ENCODE results near the gene CEP43.

CEP43 gene

DNA sequence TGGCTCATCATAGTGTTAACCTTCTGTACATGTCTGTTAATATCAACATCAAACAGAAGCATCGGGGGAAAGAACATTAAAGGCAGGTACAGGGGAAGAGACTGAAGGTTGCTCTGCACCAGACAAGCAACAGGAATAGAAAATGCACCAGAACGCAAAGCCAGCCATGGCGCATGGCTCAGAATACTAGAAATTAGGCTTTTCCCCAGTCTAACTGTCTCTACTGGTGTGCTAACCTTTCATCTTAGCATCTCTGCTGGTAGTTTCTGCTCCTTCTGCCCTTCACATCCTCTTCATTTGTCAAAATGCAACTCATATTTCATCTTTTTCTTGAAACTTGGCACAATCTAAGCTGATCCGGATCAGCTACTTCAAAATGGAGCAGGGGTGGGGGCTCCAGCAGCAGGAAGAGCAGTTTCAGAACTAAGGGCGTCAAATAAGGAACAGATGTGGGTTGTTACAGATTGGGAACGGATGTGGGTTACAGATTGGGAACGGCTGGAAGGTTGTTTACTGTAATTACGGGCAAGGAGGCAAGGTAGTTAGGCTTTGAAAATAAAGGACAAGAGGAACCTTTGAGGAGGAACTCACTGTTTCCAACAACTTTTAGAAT is 29.7 kb upstream of the CEP43 start:
- DNase-seq = no peak

DNA sequence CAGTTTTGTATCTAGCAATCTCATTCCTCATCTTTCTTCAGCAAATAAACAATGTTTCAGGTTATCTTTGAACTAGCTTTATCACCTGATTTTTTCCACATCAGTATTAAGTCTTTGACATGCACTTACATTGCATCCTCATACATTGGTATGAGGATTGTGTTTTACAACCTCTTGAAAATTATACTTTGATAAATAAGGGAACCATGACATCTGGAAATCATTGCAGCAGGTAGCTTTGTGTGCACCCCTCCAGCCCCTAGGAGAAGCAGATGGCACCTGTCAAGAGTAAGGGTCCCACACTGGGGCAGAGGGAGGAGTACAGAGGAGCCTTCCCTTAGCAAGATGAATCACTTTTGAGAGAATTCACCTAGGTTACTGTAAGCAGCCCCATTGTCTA is 29.1 kb upstream of the CEP43 start:
- no peak for DNase-seq

GRCh38 chr6:166970776-166971175 is 28.4 kb upstream of the CEP43 start:
- DNase-seq = no peak

DNA sequence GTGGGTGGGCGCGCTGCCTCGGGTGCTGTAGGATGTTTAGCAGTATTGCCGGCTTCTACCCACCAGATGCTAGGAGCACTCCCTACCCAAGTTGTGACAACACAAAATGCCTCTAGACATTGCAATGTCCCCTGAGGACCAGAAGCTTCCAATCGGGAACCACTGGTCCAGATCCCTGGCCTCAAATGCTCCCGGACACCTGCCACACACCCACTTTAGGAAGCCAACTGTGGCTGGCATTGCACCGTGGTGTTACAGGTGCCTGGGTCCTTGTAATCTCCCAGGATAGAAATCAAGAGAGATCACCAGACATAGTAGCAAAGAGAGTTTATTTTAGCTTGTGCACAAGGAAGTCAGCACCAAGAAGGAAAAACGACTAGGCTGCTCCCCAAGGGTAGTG is 27.9 kb upstream of the CEP43 start:
- no peak for DNase-seq

DNA sequence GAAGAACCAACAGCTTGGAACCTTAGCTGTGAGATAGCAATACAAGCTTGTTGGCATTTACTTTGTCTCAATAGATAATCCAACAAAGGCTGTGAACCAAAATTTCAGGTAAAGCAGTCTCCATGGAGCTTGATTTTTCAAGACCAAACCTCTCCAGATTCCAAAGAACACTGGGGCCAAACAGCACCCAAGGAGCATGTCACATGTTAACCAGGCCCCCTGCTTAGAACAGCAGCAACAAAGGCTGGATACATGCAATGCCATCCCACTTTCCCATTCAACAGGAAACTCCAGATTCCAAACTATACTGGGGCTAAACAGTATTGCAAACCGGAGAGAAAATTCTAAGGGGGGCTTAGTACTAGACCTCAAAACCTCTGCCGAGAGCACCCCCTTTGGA is 27.1 kb upstream of the CEP43 start:
- DNase-seq = no peak

DNA sequence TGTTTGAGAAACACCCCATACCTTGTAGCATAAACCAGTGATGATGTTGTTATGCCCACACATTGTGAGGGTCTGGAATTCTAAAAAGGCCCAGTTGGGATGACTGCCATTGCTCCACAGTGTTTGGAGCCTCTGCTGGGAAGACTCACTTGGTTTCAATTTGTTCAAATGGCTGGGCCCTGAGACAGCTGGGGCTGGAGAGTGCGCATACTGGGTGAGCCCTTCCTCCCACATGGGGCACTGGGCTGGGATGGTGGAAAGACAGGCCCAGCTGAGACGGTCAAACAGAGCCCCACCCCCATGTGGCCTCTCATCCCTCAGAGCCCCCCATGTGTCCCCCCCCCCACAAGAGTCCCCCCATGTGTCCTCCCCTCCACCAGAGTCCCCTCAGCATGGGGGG is 22.6 kb upstream of the CEP43 start:
- DNase-seq = no peak

GRCh38 chr6:166977621-166978525 is 21.3 kb upstream of the CEP43 start:
- no peak for DNase-seq

GRCh38 chr6:166980738-166981137 is 18.5 kb upstream of the CEP43 start:
- no peak for DNase-seq

DNA sequence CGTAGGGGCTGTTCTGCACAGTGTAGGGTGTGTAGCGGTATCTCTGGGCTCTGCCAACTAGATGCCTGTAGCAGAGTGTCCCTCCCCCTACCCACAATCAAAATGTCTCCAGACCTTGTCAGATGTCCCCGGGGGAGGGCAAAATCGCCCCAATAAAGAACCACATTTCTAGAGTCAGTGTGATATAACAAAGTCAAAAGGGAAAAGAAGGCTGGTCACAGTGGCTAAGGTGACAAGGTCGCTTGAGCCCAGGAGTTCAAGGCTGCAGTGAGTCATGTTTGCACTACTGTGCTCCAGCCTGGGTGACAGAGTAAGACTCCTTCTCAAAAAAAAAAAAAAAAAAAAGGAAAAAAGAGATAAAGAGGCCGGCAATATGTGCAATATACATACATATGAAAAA is 11.7 kb upstream of the CEP43 start:
- DNase-seq = no peak

DNA sequence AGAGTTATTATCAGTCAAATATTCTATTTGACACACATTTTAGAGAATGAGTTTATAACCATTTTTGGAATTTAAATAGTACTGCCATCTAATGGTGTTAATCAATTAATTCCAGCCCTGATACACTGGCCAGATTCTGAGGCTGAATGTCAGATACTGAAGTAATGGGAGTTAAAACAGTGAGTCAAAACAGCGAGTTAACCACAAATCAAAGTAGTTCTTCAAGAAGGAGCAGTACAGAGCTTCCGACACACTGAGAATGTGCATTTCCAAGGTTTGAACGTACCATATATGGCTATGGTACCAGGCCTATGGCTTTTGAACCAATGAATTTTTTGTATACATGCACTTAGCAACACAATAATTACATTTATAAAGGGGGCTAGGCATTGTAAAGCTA is 11.3 kb upstream of the CEP43 start:
- no peak for DNase-seq

GRCh38 chr6:166988674-166989201 is 10.5 kb upstream of the CEP43 start:
- DNase-seq = no peak

DNA sequence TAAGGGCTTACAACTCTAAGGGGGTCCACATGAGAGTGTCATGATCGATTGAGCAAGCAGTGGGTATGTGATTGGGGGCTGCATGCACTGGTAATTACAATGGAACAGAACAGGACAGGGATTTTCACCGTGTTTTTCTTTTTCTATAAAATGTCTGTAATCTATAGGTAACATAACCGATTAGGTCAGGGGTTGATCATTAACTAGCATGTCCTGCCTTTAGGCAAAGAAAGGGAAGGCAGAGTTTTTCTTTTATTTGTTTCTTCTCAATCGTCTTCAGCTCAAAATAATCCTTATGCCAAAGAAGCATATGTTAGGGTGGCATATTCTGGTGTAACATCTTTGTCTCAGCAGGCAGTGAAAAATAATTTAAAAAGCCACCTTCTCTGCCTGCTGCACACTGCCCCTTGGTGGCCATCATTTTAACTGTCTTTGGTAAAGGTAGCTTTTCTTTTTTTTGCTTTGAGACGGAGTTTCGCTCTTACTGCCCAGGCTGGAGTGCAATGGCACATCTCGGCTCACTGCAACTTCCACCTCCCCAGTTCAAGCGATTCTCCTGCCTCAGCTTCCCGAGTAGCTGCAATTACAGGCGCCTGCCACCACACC is 9.7 kb upstream of the CEP43 start:
- DNase-seq = peak; percentile 54

- peak; percentile 27 for DNase-seq
These were observed 2.8 kb upstream of the CEP43 start for GRCh38 chr6:166996406-166996805.

DNA sequence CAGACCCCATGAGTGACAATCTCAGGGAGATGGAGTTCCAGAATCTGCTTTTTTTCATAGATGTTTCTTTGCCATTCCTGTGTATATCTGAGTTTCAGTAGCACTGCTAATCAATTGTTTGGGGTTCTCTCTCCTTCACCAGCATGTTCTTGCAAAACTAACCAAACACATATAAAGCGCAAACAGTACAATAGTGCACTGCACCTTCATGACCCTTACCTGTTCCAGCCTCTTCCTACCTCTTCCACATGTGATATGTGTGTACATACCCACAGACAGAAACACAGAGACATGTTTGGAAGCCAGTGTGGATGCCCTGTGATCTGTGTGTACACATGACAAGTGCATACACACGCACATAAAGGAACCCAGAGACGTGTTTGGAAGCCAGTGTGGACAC is 1.8 kb upstream of the CEP43 start:
- DNase-seq = no peak

GRCh38 chr6:166997768-166998255 is 1.4 kb upstream of the CEP43 start:
- DNase-seq = peak; percentile 72

- DNase-seq = peak; percentile 2
These were observed 697 bp upstream of the CEP43 start for GRCh38 chr6:166998256-166999144.

- DNase-seq = no peak
These were observed 672 bp downstream of the CEP43 start for GRCh38 chr6:166999884-167000253.

GRCh38 chr6:167000759-167001158 is 1.6 kb downstream of the CEP43 start:
- DNase-seq = no peak

DNA sequence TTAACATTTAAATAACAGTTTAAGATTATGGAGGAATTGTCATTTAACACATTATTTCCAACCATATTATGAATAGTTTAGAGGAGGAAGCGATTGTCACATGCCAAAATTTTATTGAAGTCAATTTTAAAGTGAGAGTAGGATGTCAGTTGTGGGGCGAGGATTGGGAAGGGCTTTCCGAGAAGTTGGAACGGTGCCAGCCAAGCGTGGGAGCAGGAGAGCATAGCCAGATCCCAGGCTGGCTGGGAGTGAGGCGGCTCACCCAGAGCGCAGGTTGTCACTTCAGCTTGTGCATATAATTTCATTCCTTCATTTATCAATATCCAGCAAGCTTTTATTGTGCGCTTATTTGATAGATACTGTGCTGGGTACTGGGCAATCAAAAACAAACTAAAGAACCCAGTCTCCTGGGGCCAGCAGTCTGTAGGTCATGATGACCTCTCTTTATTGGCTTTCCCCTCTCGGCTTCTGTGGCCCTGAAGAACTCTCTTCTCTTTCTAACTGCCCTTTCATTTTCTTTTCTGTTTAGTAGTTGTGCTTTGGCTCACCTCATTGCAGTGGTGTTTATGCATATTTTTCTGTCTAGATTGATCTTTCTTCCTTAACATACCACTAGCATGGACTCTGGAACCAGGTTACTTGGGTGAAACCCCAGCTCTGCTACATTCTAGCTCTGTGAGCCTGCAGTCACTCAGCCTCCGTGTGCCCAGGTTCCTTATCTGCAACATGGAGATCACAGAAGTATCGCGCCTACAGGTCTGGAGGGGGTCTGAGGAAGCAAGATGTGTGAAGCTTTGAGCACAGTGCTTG is 6.4 kb downstream of the CEP43 start:
- no peak for DNase-seq

GRCh38 chr6:167007985-167008384 is 8.8 kb downstream of the CEP43 start:
- no peak for DNase-seq

DNA sequence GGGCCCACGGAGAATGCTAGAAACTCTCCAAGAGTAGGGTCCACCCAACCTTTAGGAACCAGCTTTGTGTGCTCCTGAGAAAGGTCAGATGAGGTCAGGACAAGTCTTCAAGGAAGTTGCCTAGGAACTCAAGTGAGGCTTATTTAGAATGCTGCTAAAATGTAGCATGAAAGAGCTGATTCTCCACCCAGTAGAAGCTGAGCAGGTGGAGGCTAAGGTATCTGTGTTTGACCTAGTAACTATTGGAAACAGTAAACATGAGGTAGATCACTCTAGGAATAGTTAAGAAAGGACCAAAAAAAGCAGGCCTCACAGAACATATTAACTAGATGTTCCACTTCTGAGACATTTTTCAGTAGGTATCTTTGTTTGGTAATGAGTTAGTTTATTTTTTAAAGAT is 13.9 kb downstream of the CEP43 start:
- no peak for DNase-seq

- DNase-seq = no peak
These were observed 14.7 kb downstream of the CEP43 start for GRCh38 chr6:167013946-167014345.
